Skin epidermis (tissue), 12 donors: ENCODE results near the gene MADD.
"Not testable (repeated sequence)": the region's sequence is repeated elsewhere in the genome, so short reads cannot be mapped to it uniquely, and the experiment has no call there.

Experiments
- H3K27ac ChIP-seq, 21 experiments: fragments of 200-600 bp; sonication (generic) in 11 of 21; one replicate each; pipeline ENCODE4 v1.5.0; 2020; ENCODE audit warnings: mild to moderate bottlenecking in 3 of 21, inconsistent platforms in 2 of 21, moderate library complexity in 2 of 21
- H3K4me3 ChIP-seq, 7 experiments: fragments of 200-600 bp; sonication (generic) in 2 of 7; one replicate each; pipeline ENCODE4 v1.5.0; 2020; ENCODE audit warnings: inconsistent platforms in 2 of 7, mild to moderate bottlenecking in 2 of 7, moderate library complexity in 1 of 7

The MADD gene

DNA sequence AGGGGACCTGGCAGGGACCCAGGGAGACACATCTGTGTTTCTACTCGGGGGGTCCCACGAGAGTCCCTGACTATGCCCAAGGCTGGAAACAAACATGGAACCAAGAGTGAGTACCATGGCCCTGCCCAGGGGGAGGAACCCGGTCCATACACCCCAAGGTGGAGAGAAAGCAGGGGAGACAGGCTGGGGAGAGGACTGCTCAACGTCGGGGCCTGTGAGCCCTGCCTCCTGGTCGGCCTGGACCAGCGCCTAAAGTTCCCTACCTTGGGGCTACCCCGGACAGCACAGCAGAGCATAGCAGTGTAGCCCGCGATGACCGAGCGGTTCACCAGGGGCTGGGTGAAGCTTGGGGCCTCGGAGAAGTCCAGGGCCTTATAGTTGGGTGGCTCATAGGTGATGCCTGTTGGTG is 62.4 kb downstream of the MADD start:
- H3K4me3 ChIP-seq: no peak overlapping the region
- no peak overlapping the region for H3K27ac ChIP-seq

DNA sequence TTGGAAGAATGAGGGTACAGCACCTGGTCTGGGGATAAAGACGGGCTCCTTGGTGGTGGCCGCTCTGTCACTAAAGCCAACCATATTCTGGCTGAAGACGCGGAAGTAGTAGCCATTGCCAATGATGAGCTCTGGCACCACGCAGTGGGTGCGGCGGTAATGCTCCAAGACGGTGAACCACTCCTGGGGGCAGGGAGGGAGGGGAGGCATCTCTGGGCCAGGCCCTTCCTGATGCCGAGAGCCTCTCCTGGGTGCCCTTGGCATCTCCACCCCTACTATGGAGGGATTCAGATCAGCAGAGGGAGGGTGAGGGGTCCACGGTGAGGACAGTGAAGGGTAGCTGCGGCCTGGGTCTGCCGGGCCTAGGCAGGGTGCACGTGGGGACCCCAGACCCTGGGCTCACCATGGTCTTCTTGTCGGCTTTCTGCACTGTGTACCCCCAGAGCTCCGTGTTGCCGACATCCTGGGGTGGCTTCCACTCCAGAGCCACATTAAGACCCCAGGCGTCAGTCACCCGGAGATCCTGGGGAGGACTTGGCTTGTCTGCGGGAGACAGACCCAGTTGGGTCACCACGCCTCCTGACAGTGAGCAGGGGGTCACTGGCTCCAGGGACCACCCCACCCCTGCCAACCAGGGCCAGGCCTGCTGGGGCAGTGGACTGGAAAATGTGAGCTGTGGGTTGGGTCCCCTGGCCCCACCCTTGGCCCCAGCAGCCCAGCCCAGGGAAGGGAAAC is 63.0 kb downstream of the MADD start:
- Histone ChIP-seq H3K4me3 (no peak overlapping the region), H3K27ac (no peak overlapping the region)

DNA sequence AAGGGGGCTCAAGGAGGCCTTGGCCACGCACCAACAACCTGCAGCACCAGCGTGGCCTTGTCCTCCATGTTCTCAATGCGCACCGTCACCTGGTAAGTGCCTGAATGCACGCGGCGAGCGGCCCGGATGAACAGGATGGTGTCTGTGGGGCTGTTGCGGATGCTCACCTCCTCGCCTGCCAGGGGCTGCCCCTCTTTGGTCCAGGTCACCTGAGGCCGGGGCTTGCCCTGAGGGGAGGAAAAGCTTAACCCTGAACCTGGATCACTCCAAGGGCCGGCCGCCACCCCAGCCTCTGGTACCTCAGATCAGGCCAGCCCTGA is 63.6 kb downstream of the MADD start:
- H3K4me3 ChIP-seq: no peak overlapping the region
- no peak overlapping the region for H3K27ac ChIP-seq

DNA sequence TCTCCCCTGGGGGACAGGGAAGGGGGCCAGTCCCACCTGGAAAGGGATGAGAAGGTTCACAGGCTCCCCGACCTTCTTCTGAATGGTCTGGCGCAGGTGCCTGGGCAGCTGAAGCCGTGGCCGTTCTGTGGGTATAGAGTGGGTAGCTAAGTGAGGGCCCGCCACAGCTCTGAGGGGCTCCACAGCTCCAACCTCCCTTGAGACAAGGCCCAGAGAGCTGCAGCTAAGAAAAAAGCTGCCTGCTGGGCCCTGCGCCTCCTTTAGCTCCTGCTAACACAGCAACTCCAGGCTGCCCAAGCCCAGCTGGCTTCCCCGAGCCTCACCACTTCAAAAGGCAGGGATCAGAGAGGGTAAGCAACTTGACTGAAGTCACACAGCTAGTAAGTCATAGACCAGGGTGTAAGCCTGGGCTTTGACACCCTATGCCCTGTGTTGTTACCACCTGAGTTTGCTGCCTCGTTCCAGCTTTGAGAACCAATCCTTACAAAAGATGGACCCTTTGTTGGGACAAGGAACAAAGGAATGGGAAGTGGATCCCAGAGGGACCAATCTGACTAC is 64.0 kb downstream of the MADD start:
- H3K27ac ChIP-seq: no peak overlapping the region

DNA sequence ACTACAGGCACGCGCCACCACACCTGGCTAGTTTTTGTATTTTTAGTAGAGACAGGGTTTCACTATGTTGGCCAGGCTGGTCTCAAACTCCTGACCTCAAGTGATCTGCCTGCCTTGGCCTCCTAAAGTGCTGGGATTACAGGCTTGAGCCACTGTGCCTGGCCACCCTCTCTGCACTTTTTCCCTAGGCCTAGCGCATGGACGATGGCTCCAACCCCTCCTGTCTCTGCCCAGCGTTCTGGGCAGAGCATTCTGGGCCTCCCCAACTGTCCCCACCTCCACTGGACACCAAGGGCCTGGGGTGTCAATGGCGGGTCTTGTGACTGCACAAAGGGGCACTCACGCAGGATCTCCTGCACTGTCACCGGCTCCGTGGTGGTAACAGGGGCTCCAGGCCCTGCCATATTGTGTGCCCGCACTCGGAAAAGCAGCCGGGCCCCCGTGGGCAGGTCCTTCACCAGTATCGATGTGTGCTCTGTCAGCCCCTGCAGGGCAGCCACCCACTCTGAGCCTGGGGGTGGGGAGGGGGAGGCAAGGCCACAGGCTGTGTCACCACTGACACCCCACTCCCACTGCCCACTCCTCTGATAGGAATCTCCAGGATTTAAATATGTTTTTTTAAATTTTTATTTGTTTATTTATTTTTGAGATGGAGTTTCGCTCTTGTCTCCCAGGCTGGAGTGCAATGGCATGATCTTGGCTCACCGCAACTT is 64.9 kb downstream of the MADD start:
- not testable (repeated sequence) for H3K4me3 ChIP-seq, H3K27ac ChIP-seq

More for the DNA sequence above, 64.0 kb downstream of the MADD start:
- H3K4me3 ChIP-seq: no peak overlapping the region

DNA sequence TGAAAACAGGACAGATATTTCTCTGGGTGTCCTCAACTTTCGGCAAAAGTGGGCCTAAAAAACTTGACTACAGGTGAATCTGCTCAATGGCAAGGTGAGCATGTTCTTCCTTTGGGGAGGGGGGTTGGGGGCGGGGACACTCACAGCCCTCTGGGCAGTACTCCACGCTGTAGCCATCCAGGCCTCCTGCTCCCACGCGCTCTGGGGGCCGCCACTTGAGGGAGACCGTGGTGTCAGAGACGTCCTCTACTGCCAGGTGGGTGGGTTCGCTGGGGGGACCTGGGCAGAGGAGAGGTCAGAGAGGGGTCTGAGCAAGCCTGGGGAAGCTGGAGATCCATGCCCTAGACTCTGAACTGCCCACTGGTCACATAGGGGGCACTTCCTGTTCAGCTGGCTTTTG is 65.8 kb downstream of the MADD start:
- Histone ChIP-seq H3K27ac (no peak overlapping the region), H3K4me3 (no peak overlapping the region)

- Histone ChIP-seq H3K4me3 (no peak overlapping the region), H3K27ac (no peak overlapping the region)
These were observed 66.7 kb downstream of the MADD start for GRCh38 chr11:47336595-47336994.

GRCh38 chr11:47337229-47337924 is 67.4 kb downstream of the MADD start:
- no peak overlapping the region for H3K27ac ChIP-seq
- H3K4me3 ChIP-seq: no peak overlapping the region

DNA sequence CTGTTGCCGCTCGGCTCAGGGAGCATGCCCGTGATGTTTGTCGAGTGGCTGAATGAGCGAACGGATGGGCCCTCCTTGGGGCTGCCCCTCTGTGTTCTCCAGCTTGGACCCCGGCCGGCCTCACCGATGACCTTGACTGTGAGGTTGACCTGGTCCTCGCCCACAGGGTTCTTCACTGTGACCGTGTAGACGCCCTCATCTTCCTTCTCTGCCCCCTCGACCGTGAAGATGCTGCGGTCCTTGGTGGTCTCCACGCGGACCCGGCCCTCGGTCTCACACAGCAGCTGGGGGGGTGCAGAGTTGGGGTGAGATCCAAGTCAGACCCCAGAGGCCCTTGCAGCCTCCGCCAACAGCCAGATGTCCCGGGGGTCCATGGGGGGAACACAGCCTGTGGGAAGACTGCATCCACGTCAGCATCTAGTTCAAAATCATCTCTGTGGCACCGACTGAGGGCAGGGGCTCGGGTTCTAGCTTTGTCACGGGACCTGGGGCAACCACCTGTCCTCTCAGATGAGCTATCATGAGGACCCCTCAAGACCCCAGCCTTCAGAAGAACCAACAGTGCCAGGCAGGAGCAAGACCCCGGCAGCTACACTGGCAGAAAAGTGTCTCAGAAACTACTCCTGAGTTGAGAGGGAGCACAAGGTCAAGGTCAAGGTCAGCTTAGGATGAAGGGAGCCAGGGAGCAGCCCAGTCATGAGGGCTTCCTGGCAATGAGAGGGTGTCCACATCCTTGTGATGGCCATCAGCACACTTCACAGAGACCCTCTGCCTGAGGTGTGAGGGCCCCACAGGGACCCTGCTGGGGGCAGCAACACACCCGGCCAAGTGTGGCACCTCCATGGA is 68.7 kb downstream of the MADD start:
- Histone ChIP-seq H3K27ac (no peak overlapping the region), H3K4me3 (no peak overlapping the region)

- H3K27ac ChIP-seq: no peak overlapping the region
- no peak overlapping the region for H3K4me3 ChIP-seq
These were observed 70.1 kb downstream of the MADD start for GRCh38 chr11:47340010-47340409.

DNA sequence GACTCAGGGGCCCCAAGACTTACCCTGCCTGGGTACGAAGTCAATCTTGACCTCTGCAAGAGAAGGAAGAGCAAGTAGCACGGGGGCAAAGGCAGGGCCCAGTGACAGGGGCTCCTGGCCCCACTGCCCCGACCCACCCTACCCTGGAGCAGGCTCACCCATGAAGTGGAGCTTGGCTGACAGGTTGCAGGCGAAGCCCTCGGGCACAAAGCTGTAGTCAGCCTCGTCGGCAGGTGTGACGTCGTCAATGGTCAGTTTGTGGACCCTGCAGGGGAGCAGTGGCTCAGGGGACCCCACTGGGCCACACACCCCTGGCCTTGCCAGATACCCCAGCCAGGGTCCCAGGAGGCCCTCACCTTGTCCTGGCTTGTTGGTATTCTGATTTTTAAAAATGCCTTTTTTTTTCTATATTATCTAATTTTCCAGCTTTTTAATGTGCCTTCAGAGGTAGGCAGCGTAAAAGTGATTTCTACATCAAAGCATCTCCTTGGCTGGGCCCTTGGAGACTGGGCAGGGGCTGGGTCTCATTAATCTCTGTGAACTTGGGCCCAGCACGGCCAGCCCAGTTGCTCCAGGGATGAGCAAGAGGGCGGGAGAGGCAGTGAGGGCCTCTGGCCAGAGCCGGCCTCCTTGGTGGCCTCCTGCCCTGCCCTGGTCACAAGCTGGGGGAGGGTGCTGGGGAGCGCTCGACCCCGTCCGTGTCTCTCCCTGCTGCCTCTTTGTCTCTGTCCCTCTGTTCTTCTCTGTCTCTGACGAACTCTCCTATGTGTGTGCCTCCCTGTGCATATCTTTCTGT is 71.2 kb downstream of the MADD start:
- Histone ChIP-seq H3K4me3 (no peak overlapping the region), H3K27ac (no peak overlapping the region)

- H3K4me3 ChIP-seq: no peak overlapping the region
- H3K27ac ChIP-seq: no peak overlapping the region
These were observed 72.3 kb downstream of the MADD start for GRCh38 chr11:47342036-47342803.

DNA sequence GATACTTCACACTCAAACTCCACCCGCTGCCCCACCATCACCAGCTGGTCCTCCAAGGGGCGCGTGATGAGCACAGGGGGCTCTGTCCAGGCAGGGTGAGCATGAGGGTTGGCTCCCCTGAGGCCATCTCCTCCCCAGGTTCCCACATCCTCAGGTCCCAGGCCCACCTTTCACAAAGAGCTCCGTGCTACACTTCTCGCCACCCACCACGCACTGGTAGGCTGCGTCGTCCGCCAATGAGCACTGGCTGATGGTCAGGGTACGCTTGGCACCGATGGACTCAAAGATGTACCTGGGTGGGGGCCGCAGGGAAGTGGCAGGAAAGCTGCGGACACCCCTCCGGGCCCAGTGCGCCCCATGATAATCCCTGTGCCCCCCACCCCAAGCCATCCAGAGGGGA is 72.9 kb downstream of the MADD start:
- Histone ChIP-seq H3K27ac (no peak overlapping the region), H3K4me3 (no peak overlapping the region)

- H3K27ac ChIP-seq: no peak overlapping the region
These were observed 76.1 kb downstream of the MADD start for GRCh38 chr11:47345890-47346563.

GRCh38 chr11:47347137-47347536 is 77.2 kb downstream of the MADD start:
- Histone ChIP-seq H3K4me3 (no peak overlapping the region), H3K27ac (no peak overlapping the region)

More at GRCh38 chr11:47345890-47346563, 76.1 kb downstream of the MADD start:
- no peak overlapping the region for H3K4me3 ChIP-seq

DNA sequence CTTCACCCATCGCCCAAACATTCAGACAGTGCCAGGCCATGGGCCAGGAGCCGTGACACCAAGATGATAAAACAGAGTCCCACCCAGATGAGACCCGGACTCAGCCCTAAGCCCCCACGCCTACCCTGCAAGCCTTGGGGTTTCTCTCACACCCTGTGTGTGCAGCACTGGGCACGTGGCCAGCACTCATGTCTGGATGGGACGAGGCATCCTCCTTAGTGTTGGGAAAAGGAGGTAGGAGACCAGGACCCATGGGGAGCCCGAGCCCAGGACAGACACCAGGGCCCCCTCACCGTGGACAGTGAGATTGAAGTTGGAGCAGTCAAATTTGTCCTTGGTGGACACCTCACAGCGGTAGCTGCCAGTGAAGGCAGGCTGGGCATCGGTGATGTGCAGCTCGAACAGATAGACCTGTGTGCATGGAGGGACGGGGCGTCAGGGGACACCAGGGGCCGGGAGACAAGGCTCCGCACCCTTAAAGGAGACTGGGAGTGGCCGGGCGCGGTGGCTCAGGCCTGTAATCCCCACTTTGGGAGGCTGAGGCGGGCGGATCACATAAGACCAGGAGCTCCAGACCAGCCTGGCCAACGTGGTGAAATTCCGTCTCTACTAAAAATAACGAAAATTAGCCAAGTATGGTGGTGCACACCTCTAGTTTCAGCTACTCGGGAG is 78.3 kb downstream of the MADD start:
- Histone ChIP-seq H3K4me3 (no peak overlapping the region), H3K27ac (no peak overlapping the region)

DNA sequence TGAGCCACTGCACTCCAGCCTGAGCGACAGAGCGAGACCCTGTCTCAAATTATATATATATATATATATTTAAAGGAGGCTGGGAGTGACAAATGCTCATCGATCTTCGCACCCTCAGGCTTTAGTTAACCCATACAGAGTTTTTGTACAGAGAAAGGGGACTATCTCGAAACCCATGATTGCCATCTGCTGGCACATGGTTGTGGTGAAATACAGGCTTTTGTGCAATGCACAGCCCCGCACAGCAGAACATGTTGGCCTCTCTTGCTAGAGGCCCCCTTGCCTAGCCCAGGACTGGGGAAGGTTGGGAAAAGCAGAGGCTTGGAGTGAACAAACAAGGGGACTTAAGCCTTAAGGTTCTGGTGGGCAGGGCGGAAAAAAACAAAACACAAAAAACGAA is 78.9 kb downstream of the MADD start:
- Histone ChIP-seq H3K27ac (no peak overlapping the region), H3K4me3 (no peak overlapping the region)
